GM12801 (cell line): ENCODE measurements around the gene DRC1.

ENCODE experiments used
- CTCF ChIP-seq: IDR thresholded peaks from one replicate; pipeline ENCODE4 v1.5.1; 2011; ENCODE audit warnings: control low read depth; ENCODE audit not compliant: insufficient read length; ENCODE audit errors: extremely low read depth

DRC1 gene

GRCh38 chr2:26471766-26472706 is 70.3 kb downstream of the DRC1 start:
- no peak for TF ChIP-seq CTCF

GRCh38 chr2:26472821-26473655 is 71.3 kb downstream of the DRC1 start:
- no peak for TF ChIP-seq CTCF

DNA sequence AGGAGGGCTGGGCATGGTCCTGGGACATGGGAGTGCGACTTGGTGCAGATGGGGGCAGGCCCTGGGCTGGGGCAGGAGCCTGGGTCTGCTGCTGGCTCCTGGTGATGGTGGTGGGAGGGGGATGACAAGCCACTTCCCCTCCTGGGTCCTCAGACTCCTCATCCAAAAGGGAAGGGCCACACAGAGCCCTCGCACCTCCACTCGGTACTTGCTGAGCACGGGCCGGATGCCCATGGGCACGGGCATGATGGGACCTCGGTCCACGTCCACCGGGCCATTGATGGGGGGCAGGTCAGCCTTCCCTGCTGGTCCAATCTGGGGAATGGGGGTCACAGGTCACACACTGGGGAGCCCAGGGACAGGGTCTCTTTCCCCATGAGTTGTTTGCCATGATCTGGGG is 72.1 kb downstream of the DRC1 start:
- TF ChIP-seq CTCF = no peak

GRCh38 chr2:26474261-26474785 is 72.6 kb downstream of the DRC1 start:
- TF ChIP-seq CTCF = no peak

GRCh38 chr2:26475037-26475436 is 73.3 kb downstream of the DRC1 start:
- TF ChIP-seq CTCF = no peak

DNA sequence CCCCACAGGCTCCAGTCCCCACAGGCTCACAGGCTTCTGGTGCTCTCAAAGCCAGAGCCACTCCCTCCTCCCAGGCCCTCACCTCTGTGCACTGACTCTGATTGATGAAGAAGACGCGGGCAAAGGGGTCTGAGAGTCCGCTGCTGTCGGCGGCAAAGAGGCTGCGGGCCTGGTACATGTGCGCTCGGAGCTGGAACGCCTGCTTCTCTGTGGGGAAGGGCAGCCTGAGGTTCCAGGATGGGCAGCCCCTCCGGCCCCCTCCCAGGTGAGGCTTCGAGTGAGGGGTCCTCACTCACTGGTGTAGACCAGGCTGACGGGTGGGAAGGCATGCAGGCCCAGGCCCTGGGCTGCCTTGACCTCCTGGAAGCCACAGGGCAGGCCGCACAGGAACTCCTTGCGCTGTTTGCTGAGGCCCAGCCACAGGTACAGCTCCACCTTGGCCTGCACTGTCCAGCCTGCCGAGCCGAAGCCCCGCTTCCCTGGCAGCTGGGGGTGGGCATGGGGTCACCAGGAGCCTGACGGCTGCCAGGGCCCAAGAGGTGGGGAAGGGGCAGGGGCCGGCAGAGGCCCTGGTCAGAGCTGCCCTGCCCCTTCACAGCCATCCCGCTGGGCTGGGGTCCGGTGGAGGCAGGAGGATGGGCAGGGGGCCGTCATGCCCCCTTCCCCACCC is 74.2 kb downstream of the DRC1 start:
- no peak for TF ChIP-seq CTCF
